Left lung (tissue), 10 donors: ENCODE results near the gene BICC1. TPM values are rescaled to one million over a fixed set of nuclear protein-coding genes. Genes with fewer than 3 reads are reported as not detected.

Source experiments
- ATAC-seq: fragments of 200-7000 bp; cut with Tn5 transposase; one replicate; pipeline ENCODE4 v1.9.1; 2020; ENCODE audit warnings: moderate library complexity
- DNase-seq, 4 donors: peaks; one replicate each; pipeline ENCODE4 v3.0.0-alpha.2; 2013 to 2020
- H3K27ac ChIP-seq, 2 donors: fragments of 200-600 bp; sonication (generic) in 1 of 2; one replicate each; pipeline versions ENCODE4 v1.5.0 to v1.8.0; 2020 to 2021
- H3K27me3 ChIP-seq, 2 donors: fragments of 200-600 bp; sonication (generic) in 1 of 2; one replicate each; pipeline versions ENCODE4 v1.5.0 to v1.8.0; 2020 to 2021
- H3K36me3 ChIP-seq, 2 donors: fragments of 200-600 bp; sonication (generic) in 1 of 2; one replicate each; pipeline versions ENCODE4 v1.5.0 to v1.8.0; 2020 to 2021
- H3K4me1 ChIP-seq, 2 donors: fragments of 200-600 bp; one replicate each; pipeline ENCODE4 v1.8.0; 2021
- H3K4me3 ChIP-seq, 2 donors: fragments of 200-600 bp; sonication (generic) in 1 of 2; one replicate each; pipeline versions ENCODE4 v1.5.0 to v1.8.0; 2020 to 2021; ENCODE audit warnings: mild to moderate bottlenecking in 1 of 2
- H3K9me3 ChIP-seq, 2 donors: fragments of 200-600 bp; sonication (generic) in 1 of 2; one replicate each; pipeline versions ENCODE4 v1.5.0 to v1.8.0; 2020 to 2021
- CTCF ChIP-seq, 2 donors: fragments of 200-600 bp; sonication (generic) in 1 of 2; IDR thresholded peaks; one replicate each; pipeline versions ENCODE4 v1.5.0 to v1.8.0; 2021; ENCODE audit warnings: antibody characterized with exemption in 2 of 2
- intact Hi-C, 2 donors: fragments of 100-400 bp; cut with DNase I; formaldehyde crosslinking; loops; one replicate each; pipeline versions ENCODE4 v1.11.2 to v1.14.2; 2022
- polyA plus RNA-seq, 6 donors: library from polyadenylated mRNA; unstranded; fragments of 120-200 nt; gene quantifications; one replicate each; pipeline ENCODE4 v1.2.1, GENCODE V29; 2013; ENCODE audit not compliant: insufficient read length in 6 of 6
- total RNA-seq, 2 donors: library from RNA; stranded (reverse); fragmentation: NEBNext Ultra II Directional; extraction: Animal tissue kit (Norgen Biotek cat#: 25700); gene quantifications; one replicate each; pipeline ENCODE4 v1.2.1, GENCODE V29; 2021
- donor health status: DM: no; HTN: yes; CAD: no.
- donor health status: DM: no; HTN: no; CAD: no.

BICC1 gene
- total and polyA plus RNA-seq, 8 donors = 10.9 to 47.4 (median 37.1) TPM

DNA sequence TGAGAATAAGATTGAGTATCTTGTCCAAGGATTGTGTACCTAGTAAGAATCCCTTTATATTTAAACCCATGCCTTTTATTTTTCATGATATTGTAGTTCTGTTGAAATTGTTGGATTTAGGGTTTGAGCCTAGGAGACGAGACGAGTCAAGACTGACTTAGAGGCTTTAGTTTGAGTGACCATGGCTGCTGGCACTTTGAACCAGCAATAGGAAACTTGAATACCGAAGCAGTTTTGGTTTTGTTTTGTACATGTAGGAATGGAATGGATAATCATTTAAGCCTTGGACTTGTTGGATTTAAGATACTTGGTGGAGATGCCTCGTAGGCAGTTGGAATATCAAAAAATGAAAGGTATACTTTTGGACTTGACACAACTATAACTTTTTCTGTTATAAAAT, 229.0 kb downstream of the BICC1 start:
- no peaks in the 10 kb centered on the region for H3K9me3 ChIP-seq
- DNase-seq (no peak), ATAC-seq (no peak)
- no peak overlapping the region for H3K4me3 ChIP-seq
- no peaks in the 10 kb centered on the region for H3K36me3 ChIP-seq
- intact Hi-C loops = no loop called here
- H3K4me1 ChIP-seq = no peaks in the 10 kb centered on the region
- no peaks in the 10 kb centered on the region for H3K27me3 ChIP-seq
- no peak overlapping the region for H3K27ac ChIP-seq
- TF ChIP-seq CTCF (IDR thresholded peaks at IDR 0.05) = no peak

- no peaks in the 10 kb centered on the region for H3K9me3 ChIP-seq
- no peak overlapping the region for H3K27ac ChIP-seq
- no peak for DNase-seq
- no peak overlapping the region for H3K4me3 ChIP-seq
- no peaks in the 10 kb centered on the region for H3K36me3 ChIP-seq
- H3K4me1 ChIP-seq = no peaks in the 10 kb centered on the region
- H3K27me3 ChIP-seq = no peaks in the 10 kb centered on the region
- TF ChIP-seq CTCF (IDR thresholded peaks at IDR 0.05) = no peak
- ATAC-seq = no peak
- intact Hi-C loops = no loop called here
Measured at GRCh38 chr10:58742141-58742540, 229.5 kb downstream of the BICC1 start.

DNA sequence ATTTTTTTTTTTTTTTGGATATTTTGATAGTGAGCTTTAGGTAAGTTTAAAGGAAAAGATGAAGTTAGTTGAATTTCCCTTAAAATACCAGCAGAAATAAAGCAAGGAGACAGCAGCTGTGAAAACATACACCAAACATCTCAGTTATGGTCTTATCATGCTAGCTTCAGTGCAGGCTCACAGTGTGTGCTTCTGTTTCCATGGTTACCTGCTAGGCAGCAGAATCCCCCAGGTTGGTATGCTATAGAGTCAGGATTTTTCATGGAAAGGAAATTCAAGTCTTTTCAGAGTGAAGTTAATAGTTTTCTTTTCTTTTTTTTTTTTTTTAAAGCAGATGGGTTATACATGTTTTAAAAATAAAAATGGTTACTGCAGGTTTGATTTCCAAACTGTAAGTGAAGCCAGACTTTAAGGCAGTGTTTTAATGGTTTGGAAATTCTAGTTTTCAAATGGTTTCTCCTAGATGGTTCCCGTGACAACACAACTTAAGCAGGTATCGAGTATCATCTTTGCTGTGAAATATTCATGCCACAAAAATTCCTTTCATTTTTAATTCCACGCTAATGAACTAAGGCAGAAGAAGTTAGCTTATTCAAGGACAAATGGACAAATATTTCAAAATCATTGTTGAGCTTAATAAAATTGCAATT, 230.9 kb downstream of the BICC1 start:
- no peaks in the 10 kb centered on the region for H3K27me3 ChIP-seq
- intact Hi-C loops = no loop called here
- ATAC-seq (no peak), DNase-seq (no peak)
- H3K36me3 ChIP-seq = no peaks in the 10 kb centered on the region
- H3K4me1 ChIP-seq = no peaks in the 10 kb centered on the region
- no peaks in the 10 kb centered on the region for H3K9me3 ChIP-seq
- TF ChIP-seq CTCF (IDR thresholded peaks at IDR 0.05) = no peak
- H3K4me3 ChIP-seq = no peak overlapping the region
- H3K27ac ChIP-seq = peak overlapping the region in 1 of 2 donors; percentile 7

GRCh38 chr10:58746474-58747185, 234.0 kb downstream of the BICC1 start:
- intact Hi-C loops = no loop called here
- Histone ChIP-seq H3K27me3 (no peaks in the 10 kb centered on the region), H3K4me1 (no peaks in the 10 kb centered on the region), H3K4me3 (no peak overlapping the region), H3K27ac (no peak overlapping the region), H3K36me3 (no peaks in the 10 kb centered on the region), H3K9me3 (no peaks in the 10 kb centered on the region)
- DNase-seq = no peak
- TF ChIP-seq CTCF (IDR thresholded peaks at IDR 0.05) = no peak
- ATAC-seq = no peak

GRCh38 chr10:58747687-58748086, 235.0 kb downstream of the BICC1 start:
- intact Hi-C loops = no loop called here
- Histone ChIP-seq H3K27me3 (no peaks in the 10 kb centered on the region), H3K36me3 (no peaks in the 10 kb centered on the region), H3K4me1 (no peaks in the 10 kb centered on the region), H3K27ac (no peak overlapping the region), H3K4me3 (no peak overlapping the region), H3K9me3 (no peaks in the 10 kb centered on the region)
- no peak for DNase-seq
- ATAC-seq = no peak
- no peak for TF ChIP-seq CTCF (IDR thresholded peaks at IDR 0.05)
